Medulla oblongata (tissue), 1 donor: ENCODE results near the gene ECE1.

ENCODE experiments used
- DNase-seq: peaks from one replicate; pipeline ENCODE4 v3.0.0-alpha.2; 2015; ENCODE audit errors: extremely low spot score

Gene ECE1

GRCh38 chr1:21325731-21326387, 35.6 kb upstream of the ECE1 start:
- DNase-seq = no peak

- DNase-seq = no peak
Measured at GRCh38 chr1:21325231-21325718, 35.0 kb upstream of the ECE1 start.

- no peak for DNase-seq
Measured at GRCh38 chr1:21324368-21325141, 34.3 kb upstream of the ECE1 start.

- DNase-seq = no peak
Measured at GRCh38 chr1:21323091-21323490, 32.8 kb upstream of the ECE1 start.

- no peak for DNase-seq
Measured at GRCh38 chr1:21322681-21323016, 32.4 kb upstream of the ECE1 start.

GRCh38 chr1:21321963-21322680, 31.9 kb upstream of the ECE1 start:
- no peak for DNase-seq

- no peak for DNase-seq
Measured at GRCh38 chr1:21320410-21321108, 30.3 kb upstream of the ECE1 start.

GRCh38 chr1:21319447-21320407, 29.5 kb upstream of the ECE1 start:
- DNase-seq = peak; percentile 60

GRCh38 chr1:21318714-21319159, 28.5 kb upstream of the ECE1 start:
- peak; percentile 54 for DNase-seq

- no peak for DNase-seq
Measured at GRCh38 chr1:21318057-21318713, 27.9 kb upstream of the ECE1 start.

GRCh38 chr1:21317690-21318043, 27.4 kb upstream of the ECE1 start:
- DNase-seq = no peak

GRCh38 chr1:21317035-21317689, 26.9 kb upstream of the ECE1 start:
- peak; percentile 80 for DNase-seq

GRCh38 chr1:21314743-21315396, 24.6 kb upstream of the ECE1 start:
- DNase-seq = no peak

GRCh38 chr1:21313886-21314721, 23.8 kb upstream of the ECE1 start:
- peak; percentile 48 for DNase-seq

- no peak for DNase-seq
Measured at GRCh38 chr1:21313203-21313885, 23.1 kb upstream of the ECE1 start.

GRCh38 chr1:21312407-21312992, 22.2 kb upstream of the ECE1 start:
- no peak for DNase-seq

- peak; percentile 80 for DNase-seq
Measured at GRCh38 chr1:21311016-21311415, 20.8 kb upstream of the ECE1 start.
